ENCODE data around the gene ZNF578.
"Not testable (repeated sequence)": the region's sequence is repeated elsewhere in the genome, so short reads cannot be mapped to it uniquely, and the experiment has no call there.

The ZNF578 gene

DNA sequence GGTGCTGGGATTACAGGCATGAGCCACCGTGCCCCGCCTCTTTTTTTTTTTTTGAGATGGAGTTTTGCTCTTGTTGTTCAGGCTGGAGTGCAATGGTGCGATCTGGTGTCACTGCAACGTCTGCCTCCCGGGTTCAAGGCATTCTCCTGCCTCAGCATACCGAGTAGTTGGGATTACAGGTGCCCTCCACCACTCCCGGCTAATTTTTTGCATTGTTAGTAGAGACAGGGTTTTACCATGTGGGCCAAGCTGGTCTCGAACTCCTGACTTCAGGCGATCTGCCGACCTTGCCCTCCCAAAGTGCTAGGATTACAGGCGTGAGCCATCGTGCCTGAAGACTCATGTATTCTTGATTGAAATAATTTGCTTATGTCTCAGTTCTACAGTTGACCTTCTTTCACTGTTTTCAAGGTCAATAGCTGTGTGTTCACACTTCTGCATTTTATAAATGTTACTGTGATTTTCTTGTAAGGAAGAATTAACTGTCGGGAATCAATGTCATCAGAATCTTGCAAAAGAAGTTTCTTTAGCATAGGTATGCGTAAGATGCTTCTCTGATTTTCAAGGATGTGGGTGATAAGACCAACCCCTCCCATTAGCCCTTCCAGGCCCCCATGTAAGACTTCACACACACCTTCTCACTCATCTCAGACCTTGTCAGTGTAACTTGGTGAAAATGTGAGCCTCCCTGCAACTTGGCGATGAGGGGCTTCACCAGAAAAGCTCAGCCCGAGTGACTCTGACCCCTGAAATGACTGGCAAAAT lies 104.1 kb downstream of the ZNF578 start:
- DNase-seq = no peak

DNA sequence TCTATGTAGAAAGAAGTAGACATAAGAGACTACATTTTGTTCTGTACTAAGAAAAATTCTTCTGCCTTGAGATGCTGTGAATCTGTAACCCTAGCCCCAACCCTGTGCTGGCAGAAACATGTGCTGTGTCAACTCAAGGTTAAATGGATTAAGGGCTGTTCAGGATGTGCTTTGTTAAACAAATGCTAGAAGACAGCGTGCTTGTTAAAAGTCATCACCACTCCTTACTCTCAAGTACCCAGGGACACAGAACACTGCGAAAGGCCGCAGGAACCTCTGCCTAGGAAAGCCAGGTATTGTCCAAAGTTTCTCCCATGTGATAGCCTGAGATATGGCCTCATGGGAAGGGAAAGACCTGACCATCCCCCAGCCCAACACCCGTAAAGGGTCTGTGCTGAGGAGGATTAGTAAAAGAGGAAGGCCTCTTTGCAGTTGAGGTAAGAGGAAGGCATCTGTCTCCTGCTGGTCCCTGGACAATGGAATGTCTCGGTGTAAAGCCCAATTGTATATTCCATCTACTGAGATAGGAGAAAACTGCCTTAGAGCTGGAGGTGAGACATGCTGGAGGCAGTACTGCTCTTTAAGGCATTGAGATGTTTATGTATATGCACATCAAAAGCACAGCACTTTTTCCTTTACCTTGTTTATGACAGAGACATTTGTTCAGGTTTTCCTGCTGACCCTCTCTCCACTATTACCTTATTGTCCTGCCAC lies 105.5 kb downstream of the ZNF578 start:
- not testable (repeated sequence) for DNase-seq

DNA sequence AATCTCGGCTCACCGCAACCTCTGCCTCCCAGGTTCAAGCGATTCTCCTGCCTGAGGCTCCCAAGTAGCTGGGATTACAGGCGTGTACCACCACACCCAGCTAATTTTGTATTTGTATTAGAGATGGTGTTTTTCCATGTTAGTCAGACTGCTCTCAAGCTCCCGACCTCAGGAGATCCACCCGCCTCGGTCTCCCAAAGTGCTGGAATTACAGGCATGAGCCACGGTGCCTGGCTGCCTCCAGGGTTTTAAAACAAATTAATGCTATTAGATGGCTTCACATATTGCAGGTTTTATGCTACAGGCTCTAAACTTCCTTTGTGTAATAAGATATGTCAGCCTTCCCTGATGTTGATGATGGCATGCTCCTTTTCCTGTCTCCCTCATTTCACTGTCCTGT lies 108.3 kb downstream of the ZNF578 start:
- DNase-seq = not testable (repeated sequence)

All from nucleus accumbens (tissue), 56 donors.